HG03457 (cell line): ENCODE results near the gene CFL1.
"Not testable (repeated sequence)": the region's sequence is repeated elsewhere in the genome, so short reads cannot be mapped to it uniquely, and the experiment has no call there.

Experiments used
- ATAC-seq: cut with Tn5 transposase; IDR thresholded peaks from one replicate; pipeline ENCODE4 v1.9.1; 2021; ENCODE audit warnings: moderate number of reproducible peaks; ENCODE audit not compliant: unreplicated experiment

The CFL1 gene

DNA sequence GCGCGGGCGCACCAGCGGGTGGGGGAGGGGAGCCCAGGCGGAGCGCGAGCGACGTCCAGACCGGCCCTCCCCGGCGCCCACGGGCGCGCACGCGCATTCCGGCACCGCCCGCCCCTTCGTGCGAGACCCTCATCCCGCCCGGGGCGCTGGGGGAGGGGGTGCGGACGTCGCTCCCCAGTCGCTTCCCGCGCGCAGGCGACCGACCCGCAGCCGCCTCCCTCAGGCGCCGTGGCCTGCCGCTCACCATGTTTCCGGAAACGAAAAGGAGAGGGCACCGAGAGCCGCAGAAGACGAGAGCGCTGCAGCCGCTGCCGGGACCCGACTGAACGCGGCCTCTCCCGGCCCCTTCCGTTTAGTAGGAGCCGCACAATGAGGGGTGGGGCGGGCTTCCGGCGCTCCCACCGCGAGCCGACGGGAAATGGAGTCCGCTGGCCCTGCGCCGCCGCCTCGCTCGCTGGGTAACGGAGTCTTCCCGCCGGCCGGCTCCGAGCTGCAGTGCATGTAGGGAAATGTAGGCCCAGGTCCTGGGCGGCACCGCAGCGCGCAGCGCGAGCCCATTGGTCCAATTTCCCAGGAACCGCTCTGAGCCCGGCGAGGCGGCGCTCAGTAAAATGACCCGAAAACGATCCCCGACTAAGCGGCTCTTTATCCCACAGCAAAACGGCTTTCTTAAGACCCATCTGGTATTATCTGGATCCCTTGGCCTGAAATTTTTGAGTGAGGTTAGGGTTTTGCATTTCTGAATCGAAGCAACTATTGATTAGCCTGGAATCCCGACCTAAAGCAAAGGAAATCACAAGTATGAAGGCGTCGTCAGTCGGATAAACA lies at the start of gene CFL1:
CFL1 (minus strand) TSS at position 328 of the 828 bp plus-strand sequence; CDS start at position 247, 81 bp downstream.
- ATAC-seq = peak; percentile 36

DNA sequence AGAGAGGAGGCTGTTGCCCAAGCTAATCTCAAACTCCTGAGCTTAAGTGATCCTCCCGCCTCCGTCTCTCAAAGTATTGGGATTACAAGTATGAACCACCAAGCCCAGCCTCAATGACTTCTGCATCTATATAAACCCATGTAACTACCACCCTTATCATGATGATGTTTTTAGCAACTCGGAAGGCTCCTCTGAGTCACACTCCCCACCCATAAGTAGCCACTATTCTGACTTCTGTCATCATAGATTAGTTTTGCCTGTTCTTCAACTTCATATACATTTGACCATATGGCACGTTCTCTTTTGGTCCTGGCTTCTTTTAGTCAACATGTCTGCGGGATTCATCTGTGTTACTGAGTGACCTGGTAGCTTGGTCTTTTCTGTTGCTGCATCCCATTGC lies 48.6 kb upstream of the CFL1 start:
- no peak for ATAC-seq

DNA sequence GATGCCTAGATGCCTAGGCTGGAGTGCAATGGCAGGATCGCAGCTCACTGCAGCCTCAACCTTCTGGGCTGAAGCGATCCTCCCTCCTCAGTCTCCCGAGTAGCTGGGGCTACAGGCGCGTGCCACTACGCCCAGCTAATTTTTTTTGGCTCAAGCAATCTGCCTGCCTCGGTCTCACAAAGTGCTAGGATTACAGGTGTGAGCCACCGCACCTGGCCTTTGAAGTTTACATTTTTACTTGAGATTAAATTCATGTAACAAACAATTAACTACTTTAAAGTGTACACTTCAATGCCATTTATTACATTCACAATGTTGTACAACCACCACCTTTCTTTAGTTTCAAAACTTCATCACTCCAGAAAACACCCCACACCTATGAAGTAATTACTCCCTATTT lies 45.7 kb upstream of the CFL1 start:
- ATAC-seq = no peak

DNA sequence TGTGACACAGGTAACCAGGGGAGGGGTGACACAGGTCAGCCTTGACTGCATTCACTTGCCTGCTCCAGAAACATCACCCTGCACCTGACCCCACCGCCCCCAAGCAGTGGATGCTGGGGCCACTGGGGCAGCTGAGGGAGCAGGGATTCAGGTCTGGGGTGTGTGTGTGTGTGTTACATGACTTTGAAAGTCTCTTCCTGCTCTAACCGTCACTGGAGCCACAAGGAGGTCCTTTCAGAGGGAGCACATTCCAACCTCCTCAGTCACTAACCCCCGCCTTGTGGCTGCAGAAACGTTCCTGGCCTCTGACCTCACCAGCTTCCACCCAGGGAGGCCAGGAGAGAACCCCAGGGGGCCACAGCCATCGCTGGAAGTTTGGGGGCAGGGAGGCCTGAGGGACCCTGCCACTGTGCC lies 45.1 kb upstream of the CFL1 start:
- no peak for ATAC-seq

DNA sequence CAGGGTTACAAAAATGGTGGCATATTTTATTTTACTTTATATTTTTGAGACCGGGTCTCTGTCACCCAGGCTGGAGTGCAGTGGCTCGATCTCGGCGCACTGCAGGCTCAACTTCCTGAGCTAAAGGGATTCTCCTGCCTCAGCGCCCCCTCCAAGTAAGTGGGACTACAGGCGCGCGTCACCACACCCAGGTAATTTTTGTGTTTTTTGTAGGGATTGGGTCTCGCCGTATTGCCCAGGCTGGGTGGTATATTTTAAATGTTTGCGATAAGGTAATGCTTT lies 42.9 kb upstream of the CFL1 start:
- ATAC-seq = no peak

DNA sequence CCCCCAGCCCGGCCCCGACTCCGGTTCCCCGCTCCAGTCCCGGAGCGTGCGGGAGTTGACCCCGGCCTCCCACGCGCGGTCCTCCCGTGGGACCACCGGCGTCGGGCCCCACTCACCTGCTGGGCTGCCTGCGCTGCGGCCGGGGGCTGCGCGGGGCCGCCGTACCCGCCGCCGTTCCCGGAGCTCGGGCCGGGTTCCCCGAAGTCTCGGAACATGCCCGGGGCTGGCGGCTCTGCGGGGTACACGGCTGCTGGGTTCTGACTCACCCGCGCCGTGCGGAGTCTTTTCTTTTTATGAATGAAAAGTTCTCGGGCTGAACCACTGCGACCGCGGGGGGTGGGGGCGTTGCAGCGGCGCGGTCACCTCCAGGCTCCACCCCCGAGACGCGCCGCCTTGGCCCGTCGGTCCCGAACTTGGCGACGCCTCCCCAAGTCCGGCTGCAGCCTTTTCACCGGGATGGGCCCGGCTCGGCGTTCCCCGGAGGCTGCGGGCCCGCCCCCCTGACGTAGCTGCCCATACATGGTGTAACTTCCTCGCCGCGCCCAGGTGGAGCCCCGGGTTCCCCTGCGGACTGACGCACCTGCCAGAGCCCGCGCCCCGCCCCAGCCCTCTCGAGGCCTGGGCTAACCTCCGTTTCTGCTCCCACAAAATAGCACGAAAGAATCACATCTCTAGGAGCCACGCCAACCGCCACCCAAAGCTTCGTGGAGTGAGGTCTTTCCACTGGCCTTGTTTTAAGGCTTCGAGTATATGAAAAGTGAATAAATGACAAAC lies 42.3 kb upstream of the CFL1 start, which contains the start of gene FOSL1:
FOSL1 (minus strand) TSS at position 264 of the 774 bp plus-strand sequence; CDS start at position 215, 49 bp downstream.
- peak; percentile 62 for ATAC-seq

DNA sequence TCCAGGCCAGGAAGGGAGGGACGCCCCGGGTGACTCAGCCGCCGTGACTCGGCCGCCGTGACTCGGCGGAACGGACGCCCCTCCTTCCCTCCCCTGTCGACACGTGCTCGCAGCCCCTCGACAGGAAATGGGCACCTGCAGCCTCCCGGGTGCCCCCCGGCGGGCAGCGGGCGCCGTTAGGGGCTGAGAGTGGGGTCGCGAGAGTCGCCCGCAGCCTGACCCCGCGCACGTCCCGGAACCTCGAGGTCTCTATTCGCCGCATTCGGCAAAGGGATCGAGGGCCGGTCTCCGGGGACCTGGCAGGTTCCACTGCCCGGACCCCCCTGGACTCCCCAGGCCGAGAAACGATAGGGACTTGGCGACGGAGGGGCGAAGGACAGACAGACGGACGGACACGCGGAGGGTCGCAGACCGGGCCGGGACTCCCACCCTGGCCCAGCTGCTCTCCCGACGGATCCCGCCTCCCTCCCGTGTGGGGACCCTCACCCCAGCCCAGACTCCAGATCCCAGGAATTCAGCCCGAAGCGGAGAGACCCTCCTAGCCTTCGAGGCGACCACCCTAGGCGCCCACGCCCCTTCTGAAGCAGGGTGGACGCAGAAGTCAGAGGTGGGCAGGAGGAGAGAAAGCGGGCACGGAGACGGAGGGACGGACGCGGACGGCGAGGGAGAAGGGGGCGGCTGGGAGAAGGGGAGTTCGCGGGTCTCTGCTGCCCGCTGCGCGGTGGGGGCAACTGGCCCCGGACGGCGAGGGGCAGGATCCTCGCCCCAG lies 41.6 kb upstream of the CFL1 start:
- no peak for ATAC-seq

DNA sequence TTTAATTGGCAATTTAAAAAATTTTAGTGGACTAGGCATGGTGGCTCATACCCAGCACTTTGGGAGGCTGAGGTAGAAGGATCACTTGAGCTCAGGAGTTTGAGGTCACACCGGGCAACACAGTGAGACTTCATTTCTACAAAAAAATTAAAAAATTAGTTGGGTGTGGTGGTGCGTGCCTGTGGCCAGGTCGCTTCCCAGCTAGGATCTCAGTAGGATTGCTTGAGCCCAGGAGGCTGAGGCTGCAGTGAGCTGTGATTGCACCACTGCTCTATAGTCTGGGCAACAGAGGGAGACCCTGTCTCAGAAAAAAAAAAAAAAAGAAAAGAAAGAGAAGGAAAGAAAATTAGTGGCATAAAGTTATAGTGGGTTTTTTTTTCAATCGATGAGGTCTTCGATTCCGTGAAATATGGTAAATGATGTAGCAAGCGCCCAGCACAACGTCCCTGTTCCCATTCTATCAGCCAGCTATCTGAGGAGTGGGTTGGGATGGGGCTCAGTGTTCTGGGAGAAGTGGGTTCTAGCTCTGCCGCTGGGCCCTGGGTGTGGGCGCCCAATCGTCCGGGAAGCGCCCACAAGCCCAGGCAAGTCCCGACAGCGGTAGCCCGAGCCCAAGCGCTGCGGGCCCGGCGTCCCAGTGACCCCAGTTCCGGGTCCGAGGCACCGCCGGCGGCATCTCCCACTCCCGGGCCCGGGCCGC lies 40.8 kb upstream of the CFL1 start:
- ATAC-seq = no peak

DNA sequence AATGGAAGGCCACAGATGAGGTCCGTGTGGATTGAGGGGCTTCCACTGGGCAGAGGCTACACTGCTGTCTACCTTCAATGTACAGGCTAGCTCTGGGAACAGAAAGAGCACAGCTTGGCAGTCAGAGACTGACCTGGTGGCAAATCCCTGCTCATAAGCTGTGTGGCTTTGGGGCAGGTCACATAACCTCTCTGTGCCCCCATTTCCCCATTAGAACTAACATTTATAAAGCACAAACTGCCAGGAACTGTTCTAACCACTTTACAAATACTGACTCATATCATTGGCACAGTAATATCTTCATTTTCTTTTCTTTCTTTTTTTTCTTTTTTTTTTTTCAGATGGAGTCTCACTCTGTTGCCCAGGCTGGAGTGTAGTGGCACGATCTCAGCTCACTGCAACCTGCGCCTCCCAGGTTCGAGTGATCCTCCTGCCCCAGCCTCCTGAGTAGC lies 39.1 kb upstream of the CFL1 start:
- no peak for ATAC-seq

DNA sequence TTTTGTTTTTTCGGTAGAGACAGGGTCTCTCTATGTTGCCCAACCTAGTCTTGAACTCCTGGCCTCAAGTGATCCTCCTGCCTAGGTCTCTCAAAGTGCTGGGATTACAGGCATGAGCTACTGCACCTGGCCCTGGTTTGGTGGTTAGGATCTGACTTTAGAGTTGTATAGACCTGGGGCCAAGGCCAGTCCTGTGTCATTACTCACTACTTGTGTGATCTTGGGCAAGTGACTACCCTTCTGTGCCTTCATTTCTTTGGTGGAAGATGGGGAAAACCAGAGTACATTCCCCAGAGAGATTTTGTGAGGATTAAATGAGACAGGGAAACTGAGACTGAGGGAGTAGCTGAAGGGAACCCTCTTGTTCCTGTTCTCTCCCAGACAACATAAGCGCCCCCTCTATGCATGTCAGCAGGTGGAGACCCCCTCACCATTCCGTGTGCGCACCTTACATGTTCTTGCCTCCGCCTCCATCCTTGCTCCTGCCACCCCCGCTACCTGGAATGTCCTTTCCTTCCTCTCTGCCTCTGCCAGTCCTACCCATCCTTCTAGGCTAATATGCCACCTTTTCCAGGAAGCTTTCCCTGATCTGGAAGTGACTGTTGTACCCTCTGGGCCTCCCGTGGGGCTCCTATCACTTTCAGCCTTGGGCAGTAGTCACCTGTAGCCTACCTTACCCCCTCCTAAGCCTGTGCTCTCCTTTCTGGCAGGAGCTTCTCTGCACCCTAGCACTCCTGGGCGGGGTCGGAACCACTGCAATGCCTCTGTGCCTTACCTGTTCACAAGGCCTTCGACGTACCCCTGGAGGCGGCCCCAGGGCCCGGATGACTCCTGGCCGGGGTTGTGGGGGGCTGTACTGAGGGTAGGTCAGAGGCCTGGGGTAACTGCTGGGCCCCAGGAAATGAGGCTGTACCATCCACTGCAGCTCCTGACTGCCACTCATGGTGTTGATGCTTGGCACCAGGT lies 38.3 kb upstream of the CFL1 start:
- no peak for ATAC-seq

DNA sequence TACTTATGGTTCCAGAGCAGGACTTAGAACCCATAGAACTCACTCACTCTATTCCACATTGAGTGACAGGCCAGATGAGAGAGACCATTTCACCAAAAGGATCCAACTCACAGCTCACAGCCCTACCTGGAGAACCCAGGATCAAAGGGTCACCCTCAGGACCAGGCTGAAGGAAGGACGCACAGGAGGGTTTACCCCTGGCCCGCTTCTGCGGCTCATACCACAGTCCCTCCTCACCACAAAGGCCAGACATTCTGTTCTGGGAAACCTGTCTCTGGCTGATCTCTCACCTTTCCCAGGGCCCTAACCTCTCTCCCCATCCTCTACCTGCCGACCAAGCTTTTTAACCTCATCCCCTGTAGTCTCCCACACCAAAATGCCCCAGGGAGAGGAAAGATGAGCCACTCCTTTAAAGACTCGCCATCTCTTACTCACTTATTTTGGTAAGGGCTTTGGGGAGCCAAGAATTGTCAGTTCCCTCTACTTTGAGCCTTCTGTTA lies 37.6 kb upstream of the CFL1 start:
- ATAC-seq = no peak

DNA sequence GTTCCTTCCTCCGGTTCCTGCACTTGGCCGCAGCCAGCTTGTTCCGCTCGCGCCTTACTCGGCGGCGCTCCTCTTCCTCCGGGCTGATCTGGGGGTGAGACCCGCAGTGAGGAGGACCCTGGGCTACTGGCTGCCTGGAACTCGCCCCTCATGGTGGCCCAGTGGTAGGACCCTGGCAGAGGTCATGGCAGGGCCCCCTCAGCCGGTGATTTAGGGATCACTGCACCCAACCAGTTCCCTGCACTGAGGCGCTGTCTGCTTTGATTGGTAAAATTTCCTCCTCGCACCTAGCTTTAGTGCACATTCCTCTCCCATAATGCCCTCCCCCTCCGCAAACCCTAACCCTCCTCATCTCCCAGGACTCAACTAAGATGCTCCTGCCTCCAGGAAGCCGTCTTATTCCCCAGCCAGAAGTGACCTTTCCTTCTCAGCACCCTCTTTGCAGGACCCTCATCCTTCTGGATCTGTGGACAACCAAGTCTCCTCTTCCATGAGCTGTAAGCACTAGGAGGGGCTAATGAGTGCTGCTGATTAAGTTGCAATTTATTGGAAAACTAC lies 36.1 kb upstream of the CFL1 start:
- ATAC-seq = no peak

DNA sequence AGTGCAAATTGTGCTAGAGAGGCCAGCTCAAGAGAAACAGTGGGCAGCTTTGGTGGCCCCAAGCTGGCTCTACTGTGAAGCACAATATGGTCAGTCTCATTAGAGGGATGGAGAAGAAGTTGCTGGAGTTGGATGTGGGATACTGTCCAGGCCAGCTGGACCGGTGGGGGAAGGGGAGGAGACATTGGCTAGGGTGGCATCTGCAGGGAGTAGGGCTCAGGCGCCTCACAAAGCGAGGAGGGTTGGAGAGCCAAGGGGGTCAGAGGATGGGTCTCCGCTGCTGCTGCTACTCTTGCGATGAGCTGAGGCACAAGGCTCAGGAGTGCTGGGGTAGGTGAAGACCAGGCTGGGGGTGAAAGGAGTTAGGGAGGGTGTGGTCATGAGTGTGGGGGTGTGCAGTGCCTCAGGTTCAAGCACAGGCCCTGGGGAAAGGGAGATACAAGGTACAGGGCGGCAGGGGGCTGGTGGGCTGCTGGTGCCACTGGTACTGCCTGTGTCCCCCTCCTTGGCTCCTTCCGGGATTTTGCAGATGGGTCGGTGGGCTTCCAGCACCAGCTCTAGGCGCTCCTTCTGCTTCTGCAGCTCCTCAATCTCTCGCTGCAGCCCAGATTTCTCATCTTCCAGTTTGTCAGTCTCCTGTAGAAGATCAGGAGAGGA lies 34.8 kb upstream of the CFL1 start:
- ATAC-seq = no peak

DNA sequence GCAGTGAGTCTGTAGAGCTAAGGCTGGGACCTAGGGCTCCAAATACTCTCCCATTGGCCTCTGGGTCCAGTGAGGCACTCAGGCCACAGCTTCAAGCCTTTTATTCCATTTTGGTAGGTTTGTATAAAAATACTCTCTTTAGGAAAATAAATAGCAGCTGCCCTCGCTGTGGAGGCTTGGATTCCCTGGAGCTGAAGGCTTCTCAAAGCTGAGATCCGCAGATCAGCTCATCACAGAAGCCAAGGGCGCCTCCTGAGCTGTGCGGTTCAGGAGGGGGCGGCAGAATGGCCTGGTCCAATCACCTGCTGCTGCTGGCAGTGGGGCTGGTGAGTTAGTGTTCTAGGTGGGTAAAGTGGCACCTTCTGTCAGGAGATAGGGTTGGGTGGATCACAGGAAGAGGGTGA lies 34.2 kb upstream of the CFL1 start:
- not testable (repeated sequence) for ATAC-seq

DNA sequence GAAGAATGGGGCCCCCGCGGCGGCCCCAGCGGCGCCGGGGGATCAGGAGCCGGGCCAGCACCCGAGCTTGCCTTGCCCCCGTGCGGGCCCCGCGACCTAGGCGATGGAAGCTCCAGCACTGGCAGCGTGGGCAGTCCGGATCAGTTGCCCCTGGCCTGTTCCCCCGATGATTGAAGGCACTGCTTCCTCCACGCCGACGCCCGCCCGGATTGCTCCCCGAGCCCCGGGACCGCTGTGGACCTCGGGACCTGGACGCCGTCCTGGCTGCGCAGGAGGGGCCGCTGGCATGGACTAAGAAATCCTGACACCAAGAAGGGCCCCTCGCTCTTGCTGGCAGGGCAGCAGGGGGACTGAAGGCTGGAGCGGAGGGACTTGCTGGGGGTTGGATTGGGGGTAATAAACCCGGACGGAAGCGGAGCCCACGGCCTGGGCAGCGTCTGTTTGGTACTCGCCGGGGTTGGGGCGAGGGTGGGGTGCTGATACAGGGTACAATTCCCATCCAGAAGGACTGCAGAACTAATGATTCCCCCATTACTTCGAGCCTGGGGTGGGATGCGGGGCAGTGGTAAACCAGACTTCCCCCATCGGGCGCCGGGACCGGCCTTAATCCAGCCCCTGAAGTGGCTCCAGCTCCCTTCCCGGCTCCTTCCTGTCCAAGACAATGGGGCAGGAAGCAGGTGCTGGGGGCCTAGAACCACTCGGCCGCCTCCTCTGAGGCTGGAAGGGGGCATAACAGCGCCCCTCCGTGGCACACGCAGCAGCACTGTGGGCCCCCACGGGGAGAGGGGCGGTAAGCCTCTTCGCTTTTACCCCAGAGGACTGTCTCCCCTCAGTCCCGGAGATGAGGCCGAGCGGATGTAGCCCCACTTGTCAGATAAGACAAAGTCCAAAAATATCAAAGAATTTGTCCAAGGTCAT lies 33.5 kb upstream of the CFL1 start:
- no peak for ATAC-seq

DNA sequence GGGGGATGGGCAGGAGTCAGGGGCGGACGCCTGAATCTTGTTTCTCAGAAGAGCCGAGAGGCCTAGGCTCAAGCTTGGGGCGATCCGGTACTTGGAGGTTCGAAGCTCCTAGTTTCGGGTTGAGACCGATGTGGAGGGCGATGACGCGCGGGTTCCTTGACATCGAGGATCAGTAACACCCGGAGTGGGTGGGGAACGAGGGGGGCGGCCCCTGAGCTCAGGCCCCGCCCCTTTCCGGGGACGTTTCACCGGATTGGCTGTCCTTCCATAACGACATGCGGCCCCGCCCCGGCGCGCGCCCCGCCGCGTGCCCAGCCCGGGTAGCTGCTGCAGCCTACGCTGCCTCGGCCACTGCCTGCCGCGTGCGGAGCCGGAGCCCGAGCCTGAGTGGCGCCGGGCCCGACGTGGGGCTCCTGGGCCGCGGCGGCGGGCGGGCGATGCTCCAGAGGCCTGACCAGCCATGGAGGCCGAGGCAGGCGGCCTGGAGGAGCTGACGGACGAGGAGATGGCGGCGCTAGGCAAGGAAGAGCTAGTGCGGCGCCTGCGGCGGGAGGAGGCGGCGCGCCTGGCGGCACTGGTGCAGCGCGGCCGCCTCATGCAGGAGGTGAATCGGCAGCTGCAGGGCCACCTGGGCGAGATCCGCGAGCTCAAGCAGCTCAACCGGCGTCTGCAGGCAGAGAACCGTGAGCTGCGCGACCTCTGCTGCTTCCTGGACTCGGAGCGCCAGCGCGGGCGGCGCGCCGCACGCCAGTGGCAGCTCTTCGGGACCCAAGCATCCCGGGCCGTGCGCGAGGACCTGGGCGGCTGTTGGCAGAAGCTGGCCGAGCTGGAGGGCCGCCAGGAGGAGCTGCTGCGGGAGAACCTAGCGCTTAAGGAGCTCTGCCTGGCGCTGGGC lies 32.6 kb upstream of the CFL1 start, which contains the start of gene CCDC85B:
CCDC85B (plus strand) TSS at position 350 of the 895 bp plus-strand sequence; CDS start at position 461, 111 bp downstream.
- ATAC-seq = peak; percentile 40
